Stimulated activated CD8-positive, alpha-beta memory T cell treated with anti-CD3 and anti-CD28 coated beads, Interleukin-15, amount 100 ng/mL, for 1 hour (primary cell): ENCODE data around the gene BSN.

Source experiments
- DNase-seq: peaks from one replicate; pipeline ENCODE4 v3.0.0-alpha.2; 2020; ENCODE audit warnings: low read depth

Gene BSN

DNA sequence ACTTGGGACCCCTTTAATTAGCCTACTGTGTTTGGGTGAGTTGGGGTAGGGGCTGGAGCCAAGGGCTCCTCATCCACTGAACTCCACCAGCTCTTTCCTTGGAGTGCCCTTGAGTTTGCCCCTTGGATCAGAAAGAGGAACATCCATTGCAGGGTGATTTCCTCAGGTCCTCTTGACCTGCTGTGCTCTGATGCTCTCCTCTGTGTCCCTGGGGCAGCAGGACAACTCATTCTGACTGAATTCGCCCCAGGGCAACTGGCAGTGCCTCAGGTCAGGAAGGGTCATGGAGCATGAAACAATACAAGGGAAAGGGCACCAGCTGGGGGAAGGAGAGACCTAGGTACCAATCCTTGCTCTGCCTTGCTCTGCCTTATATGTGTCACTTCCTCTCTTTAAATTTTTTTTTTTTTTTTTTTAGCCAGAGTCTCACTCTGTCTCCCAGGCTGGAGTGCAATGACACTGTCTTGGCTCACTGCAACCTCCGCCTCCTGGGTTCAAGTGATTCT is 47.8 kb downstream of the BSN start:
- no peak for DNase-seq

DNA sequence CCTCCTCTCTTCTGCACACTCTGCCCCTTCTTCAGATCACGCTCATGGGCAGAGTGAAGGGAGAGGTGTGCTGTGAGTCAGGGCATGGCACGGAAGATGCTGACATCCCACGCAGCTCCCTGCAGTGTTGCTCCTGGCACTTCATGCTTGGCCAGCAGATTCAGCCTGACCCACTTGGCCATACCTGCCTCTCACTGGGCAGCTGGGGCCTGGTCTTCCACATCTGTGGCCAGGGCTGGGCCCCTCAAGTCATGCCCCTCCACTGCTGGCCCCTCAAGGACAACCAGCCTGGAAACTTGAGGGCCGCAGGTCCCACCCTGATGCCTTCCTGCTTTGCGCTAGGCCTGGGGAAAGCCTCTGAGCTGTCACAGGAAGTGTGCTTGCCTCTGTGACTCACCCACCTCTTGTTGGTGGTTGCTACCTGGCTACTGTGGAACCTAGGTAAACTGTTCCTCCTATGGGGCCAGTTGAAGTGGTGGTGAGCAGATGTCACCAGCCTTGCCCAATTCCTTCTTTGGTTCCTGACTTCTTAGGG is 48.7 kb downstream of the BSN start:
- DNase-seq = peak; percentile 27

DNA sequence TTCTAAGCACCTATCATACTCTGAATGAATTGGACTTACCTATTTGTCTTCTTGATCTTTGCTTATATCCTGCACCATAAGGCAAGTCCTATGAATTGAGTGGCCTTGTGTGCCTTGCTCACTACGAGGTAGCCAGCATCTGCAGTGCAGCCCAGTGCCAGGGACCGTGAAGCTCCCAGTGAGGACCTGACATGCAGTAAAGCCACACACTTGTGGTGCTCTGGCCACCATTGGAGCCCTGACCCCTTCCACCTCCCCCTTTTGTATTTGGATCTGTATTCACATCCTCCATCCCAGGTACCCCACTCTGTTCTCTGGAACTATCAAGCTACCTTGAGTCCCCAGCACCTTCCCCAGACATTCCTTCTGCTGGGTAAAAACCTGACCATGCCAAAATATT is 52.1 kb downstream of the BSN start:
- DNase-seq = no peak

DNA sequence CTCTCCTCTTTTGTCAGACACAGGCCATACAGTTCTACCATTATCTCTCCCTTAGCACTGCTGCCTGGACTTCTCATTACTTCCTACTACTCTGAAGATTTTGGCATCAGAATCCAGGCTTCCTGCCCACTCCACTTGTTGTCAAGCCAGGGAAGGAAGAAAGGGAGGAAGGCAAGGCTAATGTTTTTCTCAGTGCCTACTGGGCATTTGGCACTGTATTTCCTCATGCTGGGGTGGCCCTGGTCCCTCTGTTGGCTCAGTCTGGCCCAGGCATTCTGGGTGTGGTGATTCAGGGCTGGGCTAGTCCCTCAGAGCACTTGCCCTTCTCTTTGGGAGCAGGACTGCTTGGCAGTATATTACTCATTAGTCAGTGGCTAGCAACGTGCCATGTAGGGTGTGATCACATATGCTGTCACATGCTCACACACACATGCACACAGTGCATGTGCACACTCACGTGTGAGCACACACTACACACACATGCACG is 52.9 kb downstream of the BSN start:
- DNase-seq = no peak

DNA sequence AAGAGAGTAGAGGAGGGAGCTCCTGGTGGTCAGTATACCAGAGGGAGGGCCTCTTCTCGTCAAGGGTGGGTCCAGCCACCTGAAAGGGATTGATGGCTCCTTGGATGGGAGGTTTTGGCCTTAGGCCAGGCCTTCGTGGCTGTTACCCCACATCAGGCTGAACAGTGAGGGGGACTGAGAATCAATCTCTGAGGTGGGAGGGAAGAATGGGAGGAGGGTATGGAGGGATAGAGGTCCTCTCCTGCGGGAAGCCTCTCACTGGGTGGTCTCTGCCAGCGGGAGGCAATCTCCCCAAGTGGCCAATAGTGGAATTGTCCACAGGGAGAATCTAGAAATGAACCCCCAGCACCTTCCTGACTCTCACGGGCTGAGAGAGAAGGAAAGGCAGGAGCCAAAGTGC is 53.5 kb downstream of the BSN start:
- DNase-seq = no peak

DNA sequence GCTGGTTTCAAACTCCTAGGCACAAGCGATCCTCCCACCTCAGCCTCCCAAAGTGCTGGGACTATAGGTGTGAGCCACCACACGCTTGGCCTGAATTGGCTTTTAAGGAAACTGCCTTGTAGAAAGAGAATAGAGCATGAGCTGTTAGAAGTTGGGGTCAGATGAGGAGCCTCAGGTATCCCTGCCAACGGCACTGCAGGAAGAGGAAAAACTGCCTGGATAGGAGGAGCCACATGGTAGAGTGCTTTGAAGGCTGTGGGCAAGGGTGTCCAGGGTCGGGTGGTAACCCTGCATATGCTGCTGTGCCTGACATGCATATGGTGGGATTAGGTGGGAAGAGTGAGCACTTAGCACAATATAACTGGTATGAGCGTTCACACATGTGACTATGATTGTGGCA is 55.0 kb downstream of the BSN start:
- no peak for DNase-seq

DNA sequence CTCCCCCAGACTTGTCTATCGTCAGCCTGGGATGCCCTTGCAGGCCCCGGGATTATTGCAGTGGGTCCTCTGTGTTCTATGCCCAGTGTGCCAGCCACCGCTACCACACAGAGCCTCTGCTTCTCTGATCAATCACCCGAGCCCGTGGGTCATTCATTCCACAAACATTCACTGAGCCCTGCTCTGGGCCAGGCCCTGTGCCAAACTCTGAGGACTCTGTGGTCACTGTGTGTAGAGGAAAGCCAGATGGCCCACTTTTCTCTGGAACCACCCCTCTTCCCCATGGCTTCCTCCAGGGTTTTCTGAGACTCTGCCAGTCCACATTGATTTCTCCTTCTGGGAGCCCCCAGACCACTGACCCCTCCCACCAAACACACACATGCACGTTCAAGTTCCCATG is 55.5 kb downstream of the BSN start:
- no peak for DNase-seq

DNA sequence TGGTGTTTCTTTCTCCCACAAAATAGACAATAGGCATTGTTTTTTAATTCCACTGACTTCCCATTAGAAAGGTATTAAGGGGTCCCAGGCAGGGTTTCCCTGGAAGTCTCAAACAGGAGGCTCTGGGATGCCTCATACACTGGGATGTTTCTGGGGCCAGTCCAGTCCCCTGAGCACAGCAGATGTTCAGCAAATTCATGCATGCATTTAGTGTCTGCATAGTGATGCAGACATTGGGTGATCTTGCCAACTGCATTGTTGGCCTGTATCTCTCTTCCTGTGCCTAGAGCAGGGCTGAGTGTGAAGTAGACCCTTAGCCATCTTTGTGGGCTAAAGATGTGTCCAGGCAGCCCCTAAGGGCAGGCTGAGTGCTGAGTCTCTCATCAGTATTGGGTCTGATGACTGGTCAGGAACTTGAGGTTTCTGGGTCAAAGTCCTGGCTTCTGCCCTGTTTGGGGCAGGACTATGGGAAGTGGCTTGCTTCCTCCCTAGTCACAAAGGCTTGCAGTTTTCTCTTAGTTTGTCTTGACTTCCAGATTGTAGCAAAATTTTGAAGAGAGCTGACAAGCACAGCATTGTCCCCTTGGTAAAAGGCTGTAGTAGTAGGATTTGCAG is 56.5 kb downstream of the BSN start:
- DNase-seq = no peak

DNA sequence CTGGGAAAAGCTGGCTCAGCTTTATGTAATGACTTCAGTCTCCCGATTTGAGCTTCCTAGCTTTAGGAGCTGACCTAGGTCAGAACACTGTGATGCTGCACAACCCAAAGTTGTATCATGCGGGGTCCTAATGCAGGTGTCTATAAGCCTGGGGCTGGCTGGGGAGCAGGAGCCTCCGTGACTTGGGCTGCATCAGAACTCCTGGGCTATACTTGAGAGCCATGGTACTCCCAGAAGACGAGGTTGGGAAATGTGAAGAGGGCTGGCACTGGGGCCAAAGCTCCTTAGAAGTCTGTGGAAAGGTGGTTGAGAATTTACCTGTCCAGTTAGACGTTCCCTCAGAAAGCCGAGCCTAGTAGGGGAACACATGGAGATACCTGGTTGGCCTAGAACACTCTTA is 57.0 kb downstream of the BSN start:
- no peak for DNase-seq

DNA sequence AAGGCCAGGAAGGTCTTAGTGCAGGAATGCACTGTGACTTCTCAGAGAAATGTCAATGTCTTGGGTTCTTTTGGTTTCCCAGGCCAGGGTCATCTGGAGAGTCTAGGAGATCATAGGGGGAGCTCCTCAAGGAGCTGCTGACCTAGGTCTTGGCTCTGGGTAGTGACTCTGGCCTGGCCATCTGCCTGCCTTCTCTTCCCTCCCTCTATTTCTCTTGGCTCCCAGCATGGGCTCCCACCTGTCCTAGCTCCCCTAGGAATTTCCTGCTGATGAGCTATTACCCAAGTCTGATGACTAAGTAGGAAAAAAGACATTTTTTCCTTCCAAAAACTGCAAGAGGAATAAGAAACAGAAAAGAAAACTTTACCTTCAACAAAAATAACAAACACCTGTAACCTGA is 57.4 kb downstream of the BSN start:
- DNase-seq = no peak

DNA sequence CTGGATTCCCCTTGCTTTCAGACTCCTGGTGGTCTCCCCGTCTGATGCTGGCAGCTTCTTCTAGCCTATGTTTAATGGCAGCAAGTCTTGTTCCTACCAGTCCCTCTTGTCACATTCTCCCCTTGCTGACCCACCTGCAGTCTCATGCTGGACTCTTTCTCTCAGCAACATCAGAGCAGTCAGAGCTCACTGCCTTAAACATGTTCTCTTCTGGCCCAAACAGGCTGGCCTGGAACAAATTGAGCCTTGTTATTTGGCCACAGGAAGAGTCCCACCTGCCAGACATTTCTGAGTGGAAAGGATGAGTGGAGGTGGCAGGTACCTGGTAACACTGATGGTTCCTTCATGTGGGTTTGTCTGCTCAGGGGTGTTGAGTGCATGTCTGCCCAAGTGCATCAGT is 60.7 kb downstream of the BSN start:
- DNase-seq = no peak

DNA sequence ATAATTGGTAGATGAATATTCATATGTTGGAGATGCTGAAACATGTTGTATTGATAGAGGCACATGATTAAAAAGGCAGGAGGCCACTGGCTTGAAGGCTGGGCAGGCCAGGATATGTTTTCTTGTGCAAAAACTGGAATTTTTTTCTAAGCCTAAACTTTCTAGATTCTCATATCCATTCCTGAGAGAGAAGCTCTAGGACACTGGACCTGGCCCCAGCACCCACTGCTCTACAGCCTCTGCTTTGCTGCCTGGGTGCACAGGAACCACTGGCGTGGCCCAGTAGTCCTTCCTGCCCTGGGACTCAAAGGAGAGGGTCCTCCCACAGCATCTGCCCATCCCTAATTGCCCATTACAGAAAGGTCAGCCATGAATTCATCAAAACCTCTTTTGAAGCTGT is 61.8 kb downstream of the BSN start:
- no peak for DNase-seq

DNA sequence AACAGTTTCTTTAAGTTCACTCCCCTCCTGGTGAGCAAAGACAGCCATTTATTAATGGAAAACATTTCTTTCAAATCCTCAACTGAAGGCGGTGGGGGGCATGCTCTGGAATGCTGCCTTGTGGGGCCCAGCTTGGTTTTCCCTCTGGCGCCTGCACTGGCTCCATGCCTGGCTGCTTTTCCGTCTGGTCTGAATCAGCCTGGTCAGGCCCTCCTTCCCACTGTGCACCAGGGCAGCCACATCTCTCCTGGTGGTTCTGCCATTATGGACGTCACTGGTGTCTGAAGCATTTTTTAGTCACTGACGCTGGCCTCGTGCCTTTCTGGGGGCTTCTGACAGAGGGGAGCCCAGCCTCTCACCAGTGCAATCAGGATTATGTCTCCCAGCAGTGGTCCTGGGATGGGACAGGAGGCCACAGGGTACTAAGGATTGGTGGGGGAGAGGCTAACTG is 62.2 kb downstream of the BSN start:
- no peak for DNase-seq

DNA sequence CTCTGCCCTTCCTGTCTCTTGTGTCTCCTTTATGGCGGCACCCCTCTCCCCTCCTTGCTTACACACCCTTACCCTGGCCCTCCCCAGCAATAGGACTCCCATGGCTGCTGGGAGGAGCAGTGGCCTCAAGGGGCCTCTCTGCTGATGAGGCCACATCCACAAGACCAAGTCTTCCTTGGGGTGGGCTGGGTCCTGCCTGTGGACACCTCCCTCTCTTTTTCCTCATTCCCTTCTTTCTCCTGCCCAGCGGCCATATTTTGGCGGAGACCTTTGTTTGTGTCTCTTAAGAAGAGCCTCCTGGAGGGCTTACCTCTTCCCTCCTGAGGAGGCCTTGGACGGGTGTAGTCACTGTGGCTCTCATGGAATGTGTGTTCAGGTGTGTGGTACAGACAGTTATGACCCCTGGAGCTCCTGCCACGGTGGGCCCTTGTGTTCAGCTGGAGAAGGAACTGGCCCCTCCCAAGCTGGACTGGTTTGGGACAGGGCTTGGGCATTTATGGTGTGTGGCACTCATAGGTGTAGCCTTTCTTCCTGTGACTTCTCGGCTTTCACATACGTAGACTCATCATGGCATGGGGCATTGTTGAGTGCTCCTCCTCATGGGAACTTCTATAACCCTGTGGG is 63.2 kb downstream of the BSN start:
- no peak for DNase-seq

DNA sequence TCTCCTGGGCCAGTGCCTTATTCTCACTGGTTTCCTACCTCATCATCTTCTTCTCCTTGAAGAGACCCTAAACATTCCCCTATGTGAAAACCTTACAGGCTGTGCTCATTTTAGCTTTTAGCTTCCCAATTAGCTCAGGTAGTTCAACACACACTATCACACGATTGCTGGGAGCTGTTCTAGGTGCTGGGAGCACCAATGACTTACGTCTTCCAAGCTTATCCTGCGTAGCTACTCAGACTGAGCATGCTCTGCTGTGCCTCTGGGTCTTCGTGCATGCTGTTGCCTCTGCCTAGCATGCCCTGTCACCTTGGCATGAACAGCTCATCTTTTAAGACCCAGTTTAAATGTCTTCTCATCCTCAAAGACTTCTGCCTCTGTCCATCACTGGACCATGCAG is 64.1 kb downstream of the BSN start:
- no peak for DNase-seq

DNA sequence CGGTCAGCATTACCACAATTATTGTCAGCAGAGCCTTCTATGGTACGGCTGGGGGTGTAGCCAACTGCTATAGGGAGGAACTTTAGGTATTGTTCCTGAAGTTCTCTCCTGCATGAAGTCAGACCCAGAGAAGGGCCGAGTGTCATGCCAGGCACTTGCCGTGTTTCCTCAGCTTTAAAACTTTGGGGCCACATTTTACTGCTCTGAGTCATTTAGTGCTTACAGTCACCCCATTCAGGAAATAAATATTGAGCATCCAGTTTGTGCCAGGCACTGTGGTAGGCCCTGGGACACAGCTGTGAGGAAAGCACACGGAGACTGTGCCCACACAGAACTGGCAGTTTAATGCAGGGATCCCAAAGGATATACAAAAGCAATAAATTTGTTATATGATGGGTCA is 65.4 kb downstream of the BSN start:
- no peak for DNase-seq

DNA sequence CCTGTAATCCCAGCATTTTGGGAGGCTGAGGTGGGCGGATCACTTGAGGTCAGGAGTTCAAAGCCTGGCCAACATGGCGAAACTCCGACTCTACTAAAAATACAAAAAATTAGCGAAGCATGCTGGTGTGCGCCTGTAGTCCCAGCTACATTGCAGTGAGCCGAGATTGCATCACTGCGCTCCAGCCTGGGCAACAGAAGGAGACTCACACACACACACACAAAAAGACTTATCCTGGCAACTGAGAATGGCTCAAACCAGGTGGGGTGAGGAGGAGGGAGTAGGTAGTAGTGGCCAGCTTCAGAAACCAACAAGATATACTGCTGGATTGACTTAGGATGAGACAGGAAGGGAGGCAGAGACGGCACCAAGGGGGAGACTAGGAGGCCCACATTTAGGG is 66.5 kb downstream of the BSN start:
- no peak for DNase-seq

DNA sequence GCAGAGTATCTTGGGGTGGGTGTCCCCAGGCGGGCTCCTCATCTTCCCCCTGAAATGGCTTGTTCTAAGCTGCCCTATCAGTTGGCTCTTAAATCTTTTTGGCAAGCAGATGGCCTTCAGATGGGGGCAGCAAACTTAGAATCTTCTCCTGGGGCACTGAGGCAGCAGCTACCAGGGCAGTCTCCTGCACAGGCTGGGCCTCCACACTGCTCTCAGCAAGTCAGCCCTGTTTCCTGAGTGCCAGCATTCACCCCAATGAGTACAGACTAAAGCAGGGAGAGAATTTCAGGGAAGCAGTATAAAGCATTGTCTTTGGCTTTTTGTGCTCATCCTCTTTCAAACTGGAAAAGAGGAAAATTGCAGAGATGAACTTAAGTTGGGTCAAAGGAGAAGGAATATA is 68.8 kb downstream of the BSN start:
- no peak for DNase-seq

DNA sequence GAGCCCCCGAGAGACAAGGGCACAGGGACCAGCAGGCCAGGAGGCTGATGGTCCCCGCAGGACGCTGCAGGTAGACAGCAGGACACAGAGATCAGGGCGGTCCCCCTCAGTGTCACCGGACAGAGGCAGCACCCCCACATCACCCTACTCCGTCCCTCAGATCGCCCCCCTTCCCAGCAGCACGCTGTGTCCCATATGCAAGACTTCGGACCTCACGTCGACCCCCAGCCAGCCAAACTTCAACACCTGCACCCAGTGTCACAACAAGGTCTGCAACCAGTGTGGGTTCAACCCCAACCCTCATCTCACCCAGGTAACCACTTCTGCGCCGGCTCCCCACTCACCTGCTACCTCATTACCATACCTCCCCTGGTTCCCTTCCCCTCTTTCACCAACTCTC is 70.8 kb downstream of the BSN start:
- DNase-seq = no peak

DNA sequence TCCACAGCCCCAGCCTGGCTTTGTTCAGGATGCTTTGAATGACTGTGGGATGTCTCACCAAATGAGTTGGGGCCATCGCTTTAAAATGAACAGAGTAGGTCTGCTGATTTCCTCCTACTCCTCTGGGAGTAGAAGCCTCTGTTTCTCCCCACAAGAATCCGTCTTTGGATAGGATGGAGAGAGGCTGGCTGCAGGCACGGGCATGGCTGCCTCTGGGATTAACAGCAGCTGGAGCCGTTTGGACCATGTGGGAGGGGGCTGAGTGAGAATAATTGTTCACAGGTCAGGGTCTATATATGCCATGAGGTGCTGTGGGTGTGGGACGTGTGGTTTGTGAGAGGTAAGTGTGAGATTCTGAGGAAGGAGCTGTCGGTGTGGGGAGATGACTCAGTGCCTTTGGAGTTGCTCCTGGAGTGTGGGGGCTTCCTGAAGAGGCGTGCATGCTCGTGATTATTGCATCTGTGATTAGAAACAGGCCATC is 71.9 kb downstream of the BSN start:
- DNase-seq = no peak

DNA sequence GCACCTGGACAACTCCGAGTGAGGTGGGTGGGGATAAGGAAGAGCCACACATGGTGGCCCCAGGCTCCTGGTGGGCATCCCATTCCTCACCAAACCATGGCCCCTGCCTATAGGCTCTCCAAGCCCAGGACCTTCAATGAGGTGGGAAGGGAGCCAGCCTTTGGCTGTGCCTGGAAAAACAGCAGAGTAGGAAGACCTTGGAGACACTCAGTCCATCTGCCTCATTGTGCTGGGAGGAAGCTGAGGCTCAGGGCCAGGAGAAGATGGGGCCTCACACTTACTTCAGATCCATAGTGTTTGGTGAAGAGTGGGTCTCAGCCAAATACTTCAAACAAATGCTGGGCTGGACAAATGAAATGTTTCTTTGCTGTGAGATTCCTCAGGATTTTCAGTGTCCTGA is 72.5 kb downstream of the BSN start:
- DNase-seq = no peak

DNA sequence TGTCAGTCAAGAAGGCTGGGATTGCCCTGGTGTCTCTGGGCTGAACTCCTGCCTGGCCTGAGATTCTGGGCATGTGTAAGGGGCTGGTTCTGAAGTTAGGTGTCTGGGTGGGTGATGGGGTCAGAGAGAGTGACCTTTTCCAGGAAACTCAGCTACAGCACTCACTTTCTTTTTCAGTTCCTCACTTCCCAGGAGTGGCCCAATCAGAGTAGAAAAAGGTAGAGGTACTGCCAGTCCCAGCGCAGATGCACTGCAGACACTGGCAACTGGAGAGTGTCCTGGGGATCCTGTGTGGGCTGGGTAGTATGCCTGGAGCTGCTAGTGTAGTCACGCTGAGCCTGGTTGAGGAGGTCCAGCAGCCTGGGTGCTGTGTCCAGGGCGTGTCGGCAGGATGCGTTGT is 73.4 kb downstream of the BSN start:
- no peak for DNase-seq

DNA sequence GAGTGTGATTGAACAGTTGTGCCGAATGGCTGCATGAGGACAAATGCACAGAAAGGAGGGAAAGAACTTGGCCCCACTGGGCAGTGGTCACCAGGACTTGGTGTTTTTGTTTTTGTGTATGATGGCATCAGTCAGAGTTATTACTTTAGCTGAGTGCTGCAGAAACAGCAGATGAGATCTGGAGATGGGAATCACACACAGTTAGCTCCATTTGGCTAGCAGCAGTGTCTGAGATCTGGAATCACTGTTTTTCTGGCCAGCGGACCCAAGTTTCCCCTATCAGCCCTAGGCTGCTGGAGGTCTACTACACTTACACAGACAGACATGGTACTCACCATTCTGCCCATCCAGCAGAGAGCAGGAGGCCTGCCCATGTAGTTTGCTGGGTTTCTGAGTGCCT is 74.0 kb downstream of the BSN start:
- no peak for DNase-seq

DNA sequence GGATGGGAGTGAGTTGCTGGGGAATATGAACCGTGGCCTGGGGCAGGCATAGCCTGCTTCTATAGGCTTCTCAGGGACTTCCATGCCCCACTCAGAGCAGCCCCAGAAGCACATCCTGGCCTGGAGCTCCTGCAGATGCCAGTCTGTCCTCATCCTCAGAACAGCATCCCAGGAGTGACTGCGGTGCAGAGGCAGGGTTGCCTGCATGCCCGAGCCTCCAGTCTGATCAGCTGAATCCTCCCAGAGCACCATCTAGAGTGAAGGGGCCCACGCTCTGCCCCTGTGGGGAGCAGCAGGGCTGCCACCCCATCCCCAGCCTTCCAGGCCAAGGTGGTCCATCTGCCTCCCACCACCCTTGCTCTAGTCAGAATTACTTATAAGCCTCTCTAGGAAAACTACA is 75.2 kb downstream of the BSN start:
- no peak for DNase-seq
